ENCODE measurements around the gene TSPO. TPM values are rescaled to one million over a fixed set of nuclear protein-coding genes. Genes with fewer than 3 reads are reported as not detected.

TSPO gene
- total RNA-seq, 1 experiment from 2014 or later = 308 TPM

GRCh38 chr22:43166132-43166930 lies 15.0 kb downstream of the TSPO start:
- intact Hi-C loops (cut with micrococcal nuclease) = no loop called here
- no peak overlapping the region for H3K4me3 Mint-ChIP-seq (ENCODE audit: unreplicated experiment)
- H3K9me3 Mint-ChIP-seq (ENCODE audit: unreplicated experiment) = no peaks in the 10 kb centered on the region
- no peak overlapping the region for H3K27ac Mint-ChIP-seq (ENCODE audit: low read depth, unreplicated experiment)
- no peak for TF ChIP-seq CTCF (IDR thresholded peaks at IDR 0.05; ENCODE audit: unreplicated experiment)
- ChIA-PET POLR2A (no interaction called here), CTCF (no interaction called here)
- no peaks in the 10 kb centered on the region for H3K27me3 Mint-ChIP-seq (ENCODE audit: insufficient read depth, unreplicated experiment)
- peaks cover 53% of the 10 kb centered on the region for H3K36me3 Mint-ChIP-seq (ENCODE audit: insufficient read depth, unreplicated experiment)
- no TSS peak for BruUV-seq (replicated peaks)
- peaks cover 11% of the 10 kb centered on the region for H3K4me1 Mint-ChIP-seq (ENCODE audit: insufficient read depth, unreplicated experiment)
- no peak for DNase-seq (ENCODE audit: unreplicated experiment)

- Mint-ChIP-seq H3K4me3 (ENCODE audit: unreplicated experiment) (no peak overlapping the region), H3K36me3 (ENCODE audit: insufficient read depth, unreplicated experiment) (peaks cover 54% of the 10 kb centered on the region), H3K27me3 (ENCODE audit: insufficient read depth, unreplicated experiment) (no peaks in the 10 kb centered on the region), H3K9me3 (ENCODE audit: unreplicated experiment) (no peaks in the 10 kb centered on the region), H3K27ac (ENCODE audit: low read depth, unreplicated experiment) (no peak overlapping the region), H3K4me1 (ENCODE audit: insufficient read depth, unreplicated experiment) (peaks cover 11% of the 10 kb centered on the region)
- TSS peak; percentile 59 for BruUV-seq (replicated peaks)
- intact Hi-C loops (cut with micrococcal nuclease) = no loop called here
- ChIA-PET CTCF (interaction anchor here (0.6 kb wide), 1 partner anchor 813 kb away, joined by 4 read pairs; no protein-coding TSS in a partner anchor), POLR2A (interaction anchor here (0.6 kb wide), 1 partner anchor 247 kb away, joined by 3 read pairs; no protein-coding TSS in a partner anchor)
- DNase-seq (ENCODE audit: unreplicated experiment) = no peak
- no peak for TF ChIP-seq CTCF (IDR thresholded peaks at IDR 0.05; ENCODE audit: unreplicated experiment)
Measured at GRCh38 chr22:43167001-43167589, 15.7 kb downstream of the TSPO start.

- no peak overlapping the region for H3K4me3 Mint-ChIP-seq (ENCODE audit: unreplicated experiment)
Measured at GRCh38 chr22:43168471-43169309, 17.3 kb downstream of the TSPO start.

More at GRCh38 chr22:43168471-43169309, 17.3 kb downstream of the TSPO start:
- Mint-ChIP-seq H3K9me3 (ENCODE audit: unreplicated experiment) (no peaks in the 10 kb centered on the region), H3K36me3 (ENCODE audit: insufficient read depth, unreplicated experiment) (peaks cover 49% of the 10 kb centered on the region), H3K27me3 (ENCODE audit: insufficient read depth, unreplicated experiment) (no peaks in the 10 kb centered on the region), H3K27ac (ENCODE audit: low read depth, unreplicated experiment) (no peak overlapping the region), H3K4me1 (ENCODE audit: insufficient read depth, unreplicated experiment) (peaks cover 9% of the 10 kb centered on the region)
- intact Hi-C loops (cut with micrococcal nuclease) = no loop called here
- no peak for TF ChIP-seq CTCF (IDR thresholded peaks at IDR 0.05; ENCODE audit: unreplicated experiment)
- ChIA-PET POLR2A (interaction anchor here (1.2 to 1.4 kb wide), 2 partner anchors 10 to 28 kb away, joined by 4 read pairs; no protein-coding TSS in a partner anchor), CTCF (interaction anchor here (0.7 to 1.3 kb wide), 2 partner anchors 19 to 983 kb away, joined by 3 to 4 read pairs; no protein-coding TSS in a partner anchor)
- no peak for DNase-seq (ENCODE audit: unreplicated experiment)
- BruUV-seq (replicated peaks) = no TSS peak

Data from MCF 10A (cell line).